Nephron progenitor cell (in vitro differentiated cells): ENCODE results near the gene KCNQ1.

Experiments
- DNase-seq: peaks from one replicate; pipeline ENCODE4 v3.0.0; 2021
- H3K27ac Mint-ChIP-seq: 2 replicates; pipeline ENCODE4 v1.8.0; 2021; ENCODE audit warnings: mild to moderate bottlenecking, moderate library complexity, mixed read lengths
- H3K27me3 Mint-ChIP-seq: 2 replicates; pipeline ENCODE4 v1.8.0; 2021; ENCODE audit warnings: mild to moderate bottlenecking, low read depth, mixed read lengths; ENCODE audit not compliant: poor library complexity
- H3K36me3 Mint-ChIP-seq: 2 replicates; pipeline ENCODE4 v1.8.0; 2021; ENCODE audit warnings: low read depth, mixed read lengths
- H3K4me1 Mint-ChIP-seq: 2 replicates; pipeline ENCODE4 v1.8.0; 2021; ENCODE audit warnings: mixed read lengths
- H3K4me3 Mint-ChIP-seq: 2 replicates; pipeline ENCODE4 v1.8.0; 2021; ENCODE audit warnings: mild to moderate bottlenecking, moderate library complexity, mixed read lengths
- H3K9me3 Mint-ChIP-seq: 2 replicates; pipeline ENCODE4 v1.8.0; 2021; ENCODE audit warnings: mild to moderate bottlenecking, moderate library complexity, mixed read lengths
- CTCF ChIP-seq: fragments of 200-600 bp; sonication (generic); IDR thresholded peaks from 2 replicates; pipeline ENCODE4 v1.5.0; 2021; ENCODE audit warnings: antibody characterized with exemption

Gene KCNQ1

GRCh38 chr11:2519517-2519861, 74.7 kb downstream of the KCNQ1 start:
- H3K9me3 Mint-ChIP-seq = no peaks in the 10 kb centered on the region

GRCh38 chr11:2519862-2520735, 75.3 kb downstream of the KCNQ1 start:
- H3K4me3 Mint-ChIP-seq = no peak overlapping the region
- H3K9me3 Mint-ChIP-seq = no peaks in the 10 kb centered on the region

More at GRCh38 chr11:2519517-2519861, 74.7 kb downstream of the KCNQ1 start:
- TF ChIP-seq CTCF = no peak
- Mint-ChIP-seq H3K4me3 (no peak overlapping the region), H3K4me1 (peaks cover 11% of the 10 kb centered on the region), H3K27ac (no peak overlapping the region), H3K36me3 (no peaks in the 10 kb centered on the region), H3K27me3 (peaks cover 17% of the 10 kb centered on the region)
- no peak for DNase-seq

GRCh38 chr11:2520736-2521035, 75.9 kb downstream of the KCNQ1 start:
- H3K4me3 Mint-ChIP-seq = no peak overlapping the region
- H3K9me3 Mint-ChIP-seq = no peaks in the 10 kb centered on the region
- peaks cover 23% of the 10 kb centered on the region for H3K4me1 Mint-ChIP-seq
- H3K27me3 Mint-ChIP-seq = peaks cover 21% of the 10 kb centered on the region
- DNase-seq = no peak
- H3K27ac Mint-ChIP-seq = no peak overlapping the region
- no peak for TF ChIP-seq CTCF
- H3K36me3 Mint-ChIP-seq = no peaks in the 10 kb centered on the region

More at GRCh38 chr11:2519862-2520735, 75.3 kb downstream of the KCNQ1 start:
- H3K27ac Mint-ChIP-seq = no peak overlapping the region
- H3K36me3 Mint-ChIP-seq = no peaks in the 10 kb centered on the region
- no peak for TF ChIP-seq CTCF
- H3K4me1 Mint-ChIP-seq = peaks cover 17% of the 10 kb centered on the region
- no peak for DNase-seq
- peaks cover 17% of the 10 kb centered on the region for H3K27me3 Mint-ChIP-seq

GRCh38 chr11:2521081-2521732, 76.4 kb downstream of the KCNQ1 start:
- H3K4me3 Mint-ChIP-seq = no peak overlapping the region
- peaks cover 23% of the 10 kb centered on the region for H3K4me1 Mint-ChIP-seq
- DNase-seq = no peak
- H3K27me3 Mint-ChIP-seq = peaks cover 24% of the 10 kb centered on the region
- TF ChIP-seq CTCF = no peak
- no peaks in the 10 kb centered on the region for H3K36me3 Mint-ChIP-seq
- no peak overlapping the region for H3K27ac Mint-ChIP-seq
- H3K9me3 Mint-ChIP-seq = no peaks in the 10 kb centered on the region

- Mint-ChIP-seq H3K4me3 (no peak overlapping the region), H3K9me3 (no peaks in the 10 kb centered on the region), H3K27me3 (peaks cover 30% of the 10 kb centered on the region), H3K27ac (no peak overlapping the region), H3K4me1 (peaks cover 23% of the 10 kb centered on the region), H3K36me3 (no peaks in the 10 kb centered on the region)
- no peak for DNase-seq
- no peak for TF ChIP-seq CTCF
Measured at GRCh38 chr11:2521733-2522630, 77.2 kb downstream of the KCNQ1 start.
